Right ventricle myocardium superior (tissue), 1 donor: ENCODE measurements around the gene EXOC4. TPM values are rescaled to one million over a fixed set of nuclear protein-coding genes. Genes with fewer than 3 reads are reported as not detected.
A peak's percentile ranks its signal among the peaks of the same experiment; 100 is the strongest.
"Not testable (repeated sequence)": the region's sequence is repeated elsewhere in the genome, so short reads cannot be mapped to it uniquely, and the experiment has no call there.

ENCODE experiments used
- ATAC-seq: fragments of 200-7000 bp; cut with Tn5 transposase; one replicate; pipeline ENCODE4 v1.9.1; 2020; ENCODE audit warnings: mild to moderate bottlenecking; ENCODE audit not compliant: poor library complexity
- DNase-seq: peaks from one replicate; pipeline ENCODE4 v3.0.0-alpha.2; 2020
- intact Hi-C: fragments of 100-400 bp; cut with DNase I; formaldehyde crosslinking; loops from one replicate; pipeline ENCODE4 v1.11.2; 2022
- total RNA-seq: library from RNA; stranded (reverse); fragmentation: NEBNext Ultra II Directional; extraction: Animal tissue kit (Norgen Biotek cat#: 25700); gene quantifications from one replicate; pipeline ENCODE4 v1.2.1, GENCODE V29; 2021
- donor health status: DM: no; HTN: yes; CAD: no; lungs with severe emphysema.

EXOC4 gene
- total RNA-seq, 1 donor from 2014 or later, result 32.5 TPM

DNA sequence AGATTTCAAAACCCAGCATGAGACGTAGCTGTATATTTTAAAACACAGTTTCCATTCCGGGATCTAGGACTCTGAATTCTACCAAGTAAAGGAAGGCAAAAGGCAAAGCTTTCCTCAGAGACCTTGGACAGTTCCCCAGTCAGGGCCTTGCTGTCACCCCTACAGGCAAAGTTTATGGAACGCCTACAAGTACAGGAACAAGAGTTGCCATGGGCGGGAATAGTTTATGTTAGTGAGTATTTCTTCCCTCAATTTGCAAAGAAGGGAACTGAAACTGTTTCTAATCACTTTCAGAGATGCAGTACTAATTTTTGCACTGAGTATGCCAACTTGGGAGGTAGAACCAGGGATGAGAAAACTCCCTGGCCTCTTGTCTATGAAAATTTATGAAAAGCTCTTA lies 806.1 kb downstream of the EXOC4 start:
- intact Hi-C loops, result no loop called here
- DNase-seq, result no peak
- no peak for ATAC-seq

- intact Hi-C loops, result no loop called here
- ATAC-seq (no peak), DNase-seq (no peak)
Measured at GRCh38 chr7:134059921-134060320, 807.0 kb downstream of the EXOC4 start.

DNA sequence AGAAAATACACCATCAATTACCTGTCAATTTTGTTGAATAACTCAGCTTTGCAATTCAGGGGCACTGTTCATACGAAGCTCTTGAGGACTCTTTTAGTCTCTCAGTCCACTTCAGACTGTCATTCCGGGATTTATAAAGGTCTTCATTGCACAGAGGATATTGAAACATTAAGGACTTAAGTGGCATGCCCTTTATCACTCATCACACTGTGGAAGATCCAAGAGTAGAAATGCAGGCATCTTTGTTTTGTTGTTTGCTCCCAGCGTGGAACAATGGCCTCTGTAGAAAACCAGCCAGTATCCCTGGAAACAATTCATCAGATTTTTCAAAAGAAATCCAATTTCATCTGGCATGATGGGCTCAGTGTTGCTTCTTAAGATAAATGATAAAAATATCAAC lies 808.0 kb downstream of the EXOC4 start:
- intact Hi-C loops, result no loop called here

GRCh38 chr7:134062460-134062859 lies 809.6 kb downstream of the EXOC4 start:
- ATAC-seq (peak; percentile 96), DNase-seq (no peak)
- intact Hi-C loops, result no loop called here

More for the DNA sequence above, 808.0 kb downstream of the EXOC4 start:
- DNase-seq (no peak), ATAC-seq (no peak)

GRCh38 chr7:134065415-134065814 lies 812.5 kb downstream of the EXOC4 start:
- intact Hi-C loops, result no loop called here
- no peak for DNase-seq
- no peak for ATAC-seq

DNA sequence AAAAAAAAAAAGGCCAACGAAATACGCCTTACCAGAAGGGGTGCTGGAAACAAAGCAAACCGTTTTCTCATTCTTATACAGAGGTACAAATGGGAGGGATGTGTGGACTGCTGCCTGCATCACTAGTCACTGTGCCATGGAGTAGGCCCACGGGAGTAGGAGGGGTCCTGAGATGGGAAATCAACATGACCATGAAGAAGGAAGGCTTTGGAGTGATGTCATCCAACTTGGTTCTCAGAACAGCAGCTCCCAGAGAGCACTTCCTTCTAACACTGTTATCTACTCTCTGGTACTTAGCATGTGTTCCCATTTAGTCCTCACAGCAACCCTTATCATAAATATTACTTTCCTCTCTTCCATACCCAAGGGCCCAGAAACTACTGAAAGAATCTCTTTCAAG lies 814.3 kb downstream of the EXOC4 start:
- ATAC-seq, result no peak
- intact Hi-C loops, result no loop called here
- no peak for DNase-seq

DNA sequence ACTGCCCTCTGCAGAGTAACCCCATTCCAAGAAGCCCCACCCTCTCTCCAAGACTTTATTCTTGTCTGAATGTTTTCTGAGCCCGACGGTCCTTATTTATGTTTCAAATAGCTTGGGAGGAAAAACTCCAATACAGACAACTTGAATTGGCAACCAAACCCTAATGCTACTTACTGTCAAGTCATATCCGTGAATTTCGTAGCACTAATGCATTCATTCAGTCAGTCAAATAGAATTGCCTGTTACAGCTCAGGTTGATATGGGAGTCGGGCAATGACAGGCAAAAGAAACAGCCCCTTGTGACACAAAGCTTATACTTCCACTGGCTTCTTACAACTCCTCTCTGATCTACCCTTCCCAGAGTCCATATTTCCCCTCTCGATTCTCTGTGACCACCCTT lies 815.8 kb downstream of the EXOC4 start:
- intact Hi-C loops, result no loop called here
- no peak for DNase-seq
- ATAC-seq, result no peak

DNA sequence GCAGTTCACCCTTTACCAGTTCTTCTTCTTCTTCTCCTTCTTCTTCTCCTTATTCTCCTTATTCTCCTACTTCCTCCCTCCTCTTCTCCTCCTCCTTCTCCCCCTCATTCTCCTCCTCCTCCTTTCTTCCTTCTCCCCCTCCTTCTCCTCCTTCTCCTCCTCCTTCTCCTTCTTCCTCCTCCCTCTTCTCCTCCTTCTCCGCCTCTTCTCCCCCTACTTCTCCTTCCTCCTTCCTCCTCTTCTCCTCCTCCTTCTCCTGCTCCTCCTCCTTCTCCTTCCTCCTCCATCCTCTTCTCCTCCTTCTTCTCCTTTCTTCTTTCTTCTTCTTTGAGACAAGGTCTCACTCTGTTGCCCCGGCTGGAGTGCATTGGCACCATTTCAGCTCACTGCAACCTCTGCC lies 816.3 kb downstream of the EXOC4 start:
- ATAC-seq, result no peak
- intact Hi-C loops, result no loop called here
- DNase-seq, result no peak

- intact Hi-C loops, result no loop called here
- ATAC-seq (no peak), DNase-seq (no peak)
Measured at GRCh38 chr7:134070673-134071072, 817.8 kb downstream of the EXOC4 start.

- intact Hi-C loops, result no loop called here
- DNase-seq, result no peak
Measured at GRCh38 chr7:134071355-134072331, 818.8 kb downstream of the EXOC4 start.

DNA sequence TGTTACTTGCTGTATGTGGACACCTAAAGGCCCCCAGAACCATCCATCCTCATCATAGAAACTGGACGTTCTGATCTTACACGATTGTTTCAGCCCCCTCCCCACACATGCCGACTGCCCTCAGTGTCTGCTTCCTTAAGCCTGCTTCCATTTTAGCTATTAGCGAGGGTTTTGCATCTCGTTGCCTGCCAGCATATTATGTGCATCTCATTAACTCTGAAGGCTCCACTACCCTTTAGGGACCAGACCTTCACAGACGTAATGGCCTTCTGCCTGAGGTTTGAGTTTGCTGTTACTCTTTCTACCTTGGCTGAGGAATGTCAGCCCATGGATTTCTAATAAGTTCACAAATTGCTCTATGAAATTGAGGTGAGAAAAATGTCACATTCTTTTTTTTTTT lies 820.4 kb downstream of the EXOC4 start:
- intact Hi-C loops, result no loop called here
- no peak for DNase-seq
- ATAC-seq, result no peak

More at GRCh38 chr7:134071355-134072331, 818.8 kb downstream of the EXOC4 start:
- ATAC-seq, result no peak

DNA sequence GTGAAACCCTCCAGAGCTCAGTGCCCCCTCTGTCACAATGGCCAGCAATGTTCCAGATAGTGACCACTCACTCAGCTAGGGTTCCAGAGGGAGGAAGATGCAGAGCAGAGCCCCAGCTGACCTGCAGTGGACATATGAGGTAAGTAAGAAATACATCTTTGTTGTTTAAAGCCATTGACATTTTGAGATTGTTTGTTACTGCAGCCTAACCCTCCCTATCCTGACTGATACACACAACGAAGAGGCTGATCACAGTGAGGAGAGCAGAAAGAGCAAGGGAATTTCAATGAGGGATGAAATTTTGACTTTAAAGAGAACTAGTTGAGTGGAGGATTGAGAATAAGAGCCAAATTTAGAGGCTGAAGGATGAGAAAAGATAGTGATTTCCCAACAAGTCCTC lies 822.9 kb downstream of the EXOC4 start:
- intact Hi-C loops, result no loop called here
- DNase-seq, result no peak
- no peak for ATAC-seq

GRCh38 chr7:134077560-134077959 lies 824.7 kb downstream of the EXOC4 start:
- ATAC-seq, intact Hi-C loops, DNase-seq: not testable (repeated sequence)

DNA sequence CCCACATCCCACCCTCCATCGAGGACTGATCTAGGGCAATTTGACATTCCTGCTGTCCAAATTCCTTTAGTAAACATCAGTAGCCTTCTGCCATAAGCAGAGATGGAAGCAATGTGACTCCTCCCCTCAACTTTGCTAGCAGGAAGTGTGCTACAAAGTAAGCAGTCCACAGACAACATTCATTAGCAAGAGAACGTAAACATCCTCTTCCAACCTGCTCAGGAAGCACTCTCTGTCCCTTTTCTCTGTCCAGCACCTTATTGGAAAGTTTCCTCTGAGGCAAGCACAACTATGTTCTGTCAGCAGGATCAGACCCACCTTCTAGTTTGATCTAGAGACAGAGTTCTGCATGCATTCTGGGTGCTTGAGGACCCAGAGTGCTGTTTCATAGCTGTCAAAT lies 826.1 kb downstream of the EXOC4 start:
- DNase-seq, result no peak
- no peak for ATAC-seq
- intact Hi-C loops, result no loop called here

- intact Hi-C loops, result no loop called here
- no peak for DNase-seq
- no peak for ATAC-seq
Measured at GRCh38 chr7:134081695-134082094, 828.8 kb downstream of the EXOC4 start.

GRCh38 chr7:134083766-134084487 lies 831.0 kb downstream of the EXOC4 start:
- intact Hi-C loops, result no loop called here
- ATAC-seq (peak; percentile 55), DNase-seq (no peak)

GRCh38 chr7:134084488-134085144 lies 831.7 kb downstream of the EXOC4 start:
- intact Hi-C loops, result no loop called here
- no peak for DNase-seq
- peak; percentile 69 for ATAC-seq

DNA sequence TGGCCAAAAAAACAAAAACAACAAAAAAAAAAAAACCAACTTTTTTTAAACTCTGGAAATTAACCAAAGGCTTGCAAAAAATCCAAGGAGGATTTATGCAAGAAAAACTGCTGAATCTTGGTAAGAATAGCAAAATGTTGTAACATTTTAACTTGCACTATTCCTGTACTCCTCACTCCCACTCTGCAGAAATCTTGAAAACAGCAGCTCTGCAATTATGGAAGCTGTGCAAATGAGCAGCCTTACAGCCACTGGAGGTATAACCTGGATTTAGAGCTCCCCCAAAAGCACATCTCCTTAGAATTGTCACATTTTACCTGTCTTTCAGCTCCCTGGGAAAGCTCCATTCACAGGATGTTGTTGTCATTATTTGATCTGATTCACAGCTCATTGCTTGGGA lies 832.4 kb downstream of the EXOC4 start:
- intact Hi-C loops, result no loop called here
- DNase-seq (no peak), ATAC-seq (no peak)

DNA sequence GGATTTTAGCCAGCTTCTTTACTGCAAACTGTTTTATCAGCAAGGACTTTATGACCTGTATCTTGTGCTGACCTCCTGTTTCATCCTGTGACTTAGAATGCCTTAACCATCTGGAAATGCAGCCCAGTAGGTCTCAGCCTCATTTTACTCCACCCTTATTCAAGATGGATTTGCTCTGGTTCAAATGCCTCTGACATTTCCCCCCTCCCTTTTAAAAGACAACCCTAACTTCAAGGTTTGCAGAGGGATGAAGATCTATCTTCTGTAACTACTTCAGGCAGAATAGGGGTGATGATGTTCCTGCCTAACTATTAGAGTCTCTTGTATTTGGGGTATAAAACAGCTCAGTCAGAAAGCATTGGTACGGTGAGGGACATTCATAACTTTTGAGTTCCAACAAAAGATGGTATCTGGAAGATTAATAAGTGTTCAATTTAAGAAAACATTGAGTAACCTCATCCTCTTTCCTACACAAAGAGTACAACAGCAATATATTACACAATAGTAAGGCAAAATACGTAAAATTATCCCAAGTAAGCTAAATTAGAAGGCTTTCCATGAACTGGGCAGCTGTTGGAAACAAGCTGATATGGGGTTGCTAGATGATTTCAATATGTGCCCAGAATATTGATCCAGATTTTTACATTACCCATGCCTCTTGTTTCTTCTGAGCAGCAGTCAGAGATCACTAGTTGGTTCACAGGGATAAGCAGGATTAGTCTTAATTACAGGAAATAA lies 834.3 kb downstream of the EXOC4 start:
- intact Hi-C loops, result no loop called here
- ATAC-seq (no peak), DNase-seq (no peak)
